ENCODE data around the gene EXOC5. TPM values are rescaled to one million over a fixed set of nuclear protein-coding genes. Genes with fewer than 3 reads are reported as not detected.
"Not testable (repeated sequence)": the region's sequence is repeated elsewhere in the genome, so short reads cannot be mapped to it uniquely, and the experiment has no call there.

Gene EXOC5
- total RNA-seq, 1 experiment from 2014 or later = 51.0 TPM

DNA sequence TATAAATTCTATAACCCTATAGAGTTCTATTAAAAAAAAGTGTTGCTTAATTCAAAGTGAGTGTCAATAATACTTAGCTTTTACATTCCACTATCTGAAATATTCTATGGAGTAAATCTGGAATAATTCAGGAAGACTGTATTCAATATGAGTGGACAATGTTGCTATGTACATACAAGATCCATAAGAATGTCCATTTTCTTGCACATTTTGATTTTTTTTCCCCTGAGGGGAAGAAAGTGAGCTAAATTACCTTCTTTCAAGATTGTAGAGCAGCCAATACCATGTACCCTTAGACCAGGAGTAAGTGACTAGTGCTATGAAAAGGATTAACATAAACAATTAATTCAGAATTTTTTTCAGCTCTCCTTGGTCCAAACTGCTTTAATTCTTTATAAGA is 25.4 kb downstream of the EXOC5 start:
- H3K79me2 ChIP-seq (ENCODE audit: low read depth) = no peaks in the 10 kb centered on the region
- H3K27me3 ChIP-seq (ENCODE audit: insufficient read depth, low read depth) = no peaks in the 10 kb centered on the region
- H3K9me3 ChIP-seq (ENCODE audit: insufficient read depth, low read depth) = no peaks in the 10 kb centered on the region
- H3K4me1 ChIP-seq (replicated peaks; ENCODE audit: insufficient read depth) = no peaks in the 10 kb centered on the region
- no peaks in the 10 kb centered on the region for H3K9me2 ChIP-seq (ENCODE audit: insufficient read depth)
- H3K4me2 ChIP-seq = no peak overlapping the region
- H3K36me3 ChIP-seq (ENCODE audit: low read depth) = 0 out of 2 replicates have a peak, but pooled peaks cover 8% of the 10 kb centered on the region
- ChIA-PET CTCF (no interaction called here), POLR2A (ENCODE audit: unreplicated experiment) (no interaction called here)
- no TSS peak for BruUV-seq (replicated peaks)
- no peak overlapping the region for H3K4me3 ChIP-seq
- intact Hi-C loops (cut with micrococcal nuclease; ENCODE audit: unreplicated experiment) = no loop called here
- no peak overlapping the region for H2AFZ ChIP-seq
- TF ChIP-seq, protein P1, sequence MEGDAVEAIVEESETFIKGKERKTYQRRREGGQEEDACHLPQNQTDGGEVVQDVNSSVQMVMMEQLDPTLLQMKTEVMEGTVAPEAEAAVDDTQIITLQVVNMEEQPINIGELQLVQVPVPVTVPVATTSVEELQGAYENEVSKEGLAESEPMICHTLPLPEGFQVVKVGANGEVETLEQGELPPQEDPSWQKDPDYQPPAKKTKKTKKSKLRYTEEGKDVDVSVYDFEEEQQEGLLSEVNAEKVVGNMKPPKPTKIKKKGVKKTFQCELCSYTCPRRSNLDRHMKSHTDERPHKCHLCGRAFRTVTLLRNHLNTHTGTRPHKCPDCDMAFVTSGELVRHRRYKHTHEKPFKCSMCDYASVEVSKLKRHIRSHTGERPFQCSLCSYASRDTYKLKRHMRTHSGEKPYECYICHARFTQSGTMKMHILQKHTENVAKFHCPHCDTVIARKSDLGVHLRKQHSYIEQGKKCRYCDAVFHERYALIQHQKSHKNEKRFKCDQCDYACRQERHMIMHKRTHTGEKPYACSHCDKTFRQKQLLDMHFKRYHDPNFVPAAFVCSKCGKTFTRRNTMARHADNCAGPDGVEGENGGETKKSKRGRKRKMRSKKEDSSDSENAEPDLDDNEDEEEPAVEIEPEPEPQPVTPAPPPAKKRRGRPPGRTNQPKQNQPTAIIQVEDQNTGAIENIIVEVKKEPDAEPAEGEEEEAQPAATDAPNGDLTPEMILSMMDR (conservative IDR thresholded peaks at IDR 0.05) = no peak
- TF ChIP-seq EZH2 (IDR thresholded peaks at IDR 0.05; ENCODE audit: low read depth) = no peak
- DNase-seq = no peak
- no peaks in the 10 kb centered on the region for H4K20me1 ChIP-seq (ENCODE audit: insufficient read depth)
- H3K27ac ChIP-seq = no peak overlapping the region
- no peaks in the 10 kb centered on the region for H3F3A ChIP-seq (ENCODE audit: insufficient read depth, low read depth)

DNA sequence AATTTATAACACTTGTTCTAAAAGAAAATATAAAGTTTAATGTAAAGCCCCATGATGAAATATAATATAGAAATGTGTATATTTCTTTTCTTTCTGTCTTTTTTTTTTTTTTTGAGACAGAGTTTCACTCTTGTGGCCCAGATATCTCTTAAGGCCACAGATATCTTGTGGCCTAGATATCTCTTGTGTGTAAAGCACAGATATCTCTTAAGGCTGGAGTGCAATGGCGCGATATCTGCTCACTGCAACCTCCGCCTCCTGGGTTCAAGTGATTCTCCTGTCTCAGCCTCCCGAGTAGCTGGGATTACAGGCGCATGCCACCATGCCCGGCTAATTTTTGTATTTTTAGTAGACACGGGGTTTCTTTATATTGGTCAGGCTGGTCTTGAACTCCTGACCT is 28.6 kb downstream of the EXOC5 start:
- BruUV-seq (replicated peaks); H4K20me1 ChIP-seq (ENCODE audit: insufficient read depth); CTCF ChIA-PET; H3K79me2 ChIP-seq (ENCODE audit: low read depth); H3K36me3 ChIP-seq (ENCODE audit: low read depth); H3K27ac ChIP-seq; H3K9me2 ChIP-seq (ENCODE audit: insufficient read depth); H3K9me3 ChIP-seq (ENCODE audit: insufficient read depth, low read depth); DNase-seq; H3F3A ChIP-seq (ENCODE audit: insufficient read depth, low read depth); H3K4me1 ChIP-seq (replicated peaks; ENCODE audit: insufficient read depth); H3K4me3 ChIP-seq; H2AFZ ChIP-seq; intact Hi-C loops (cut with micrococcal nuclease; ENCODE audit: unreplicated experiment); H3K27me3 ChIP-seq (ENCODE audit: insufficient read depth, low read depth); H3K4me2 ChIP-seq; POLR2A ChIA-PET (ENCODE audit: unreplicated experiment): not testable (repeated sequence)

DNA sequence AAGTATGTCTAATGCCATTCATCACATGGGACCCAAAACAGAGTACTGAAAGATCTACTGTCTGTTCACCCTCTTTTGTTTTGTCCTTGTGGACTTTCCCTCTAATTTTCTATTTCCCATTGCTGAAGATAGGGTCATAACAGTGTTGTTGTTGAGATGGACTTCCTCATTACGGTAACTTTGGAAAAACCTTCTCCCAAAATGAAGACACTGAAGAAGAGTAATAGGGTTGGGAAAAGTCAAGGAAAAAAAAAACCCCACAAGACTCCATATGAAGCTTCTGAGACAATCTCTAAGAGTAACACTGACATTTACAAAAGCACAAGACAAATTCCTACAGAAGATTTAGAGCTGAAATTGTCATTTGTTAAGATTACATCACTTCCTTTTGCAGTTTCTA is 36.7 kb downstream of the EXOC5 start:
- Histone ChIP-seq H3K9me2 (ENCODE audit: insufficient read depth) (no peaks in the 10 kb centered on the region), H3K27ac (no peak overlapping the region), H3K9me3 (ENCODE audit: insufficient read depth, low read depth) (no peaks in the 10 kb centered on the region), H3K36me3 (ENCODE audit: low read depth) (peaks cover 12% of the 10 kb centered on the region), H3K4me1 (replicated peaks; ENCODE audit: insufficient read depth) (no peaks in the 10 kb centered on the region), H3K27me3 (ENCODE audit: insufficient read depth, low read depth) (no peaks in the 10 kb centered on the region), H4K20me1 (ENCODE audit: insufficient read depth) (no peaks in the 10 kb centered on the region), H3K4me2 (no peak overlapping the region), H3K79me2 (ENCODE audit: low read depth) (no peaks in the 10 kb centered on the region), H2AFZ (no peak overlapping the region), H3F3A (ENCODE audit: insufficient read depth, low read depth) (no peaks in the 10 kb centered on the region; the same call in 1 of the 2 replicates), H3K4me3 (no peak overlapping the region)
- TF ChIP-seq, protein P1 (conservative IDR thresholded peaks at IDR 0.05) = no peak
- no peak for TF ChIP-seq EZH2 (IDR thresholded peaks at IDR 0.05; ENCODE audit: low read depth)
- intact Hi-C loops (cut with micrococcal nuclease; ENCODE audit: unreplicated experiment) = no loop called here
- ChIA-PET POLR2A (ENCODE audit: unreplicated experiment) (no interaction called here), CTCF (no interaction called here)
- no peak for DNase-seq
- no TSS peak for BruUV-seq (replicated peaks)

DNA sequence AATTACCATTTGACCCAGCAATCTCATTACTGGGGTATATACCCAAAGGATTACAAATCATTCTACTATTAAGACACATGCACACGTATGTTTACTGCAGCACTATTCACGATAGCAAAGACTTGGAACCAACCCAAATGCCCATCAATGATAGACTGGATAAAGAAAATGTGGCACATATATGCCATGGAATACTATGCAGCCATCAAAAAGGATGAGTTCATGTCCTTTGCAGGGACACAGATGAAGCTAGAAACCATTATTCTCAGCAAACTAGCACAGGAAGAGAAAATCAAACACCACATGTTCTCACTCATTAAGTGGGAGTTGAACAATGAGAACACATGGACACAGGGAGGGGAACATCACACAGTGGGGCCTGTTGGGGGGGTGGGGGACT is 40.4 kb downstream of the EXOC5 start:
- H3K36me3 ChIP-seq (ENCODE audit: low read depth) = peaks cover 12% of the 10 kb centered on the region
- H3K4me3 ChIP-seq; H3K27me3 ChIP-seq (ENCODE audit: insufficient read depth, low read depth); H3F3A ChIP-seq (ENCODE audit: insufficient read depth, low read depth); H4K20me1 ChIP-seq (ENCODE audit: insufficient read depth); BruUV-seq (replicated peaks); H2AFZ ChIP-seq; H3K27ac ChIP-seq; H3K9me3 ChIP-seq (ENCODE audit: insufficient read depth, low read depth); H3K4me1 ChIP-seq (replicated peaks; ENCODE audit: insufficient read depth); H3K79me2 ChIP-seq (ENCODE audit: low read depth); intact Hi-C loops (cut with micrococcal nuclease; ENCODE audit: unreplicated experiment); POLR2A ChIA-PET (ENCODE audit: unreplicated experiment); H3K4me2 ChIP-seq; CTCF ChIA-PET; DNase-seq; H3K9me2 ChIP-seq (ENCODE audit: insufficient read depth): not testable (repeated sequence)

Measured in PC-9 (cell line).